Prostate gland (tissue), 2 donors: ENCODE results near the gene GRAMD1B. TPM values are rescaled to one million over a fixed set of nuclear protein-coding genes. Genes with fewer than 3 reads are reported as not detected.

Experiments
- DNase-seq: peaks from one replicate; pipeline ENCODE4 v3.0.0-alpha.2; 2019; ENCODE audit warnings: low spot score
- H3K27ac ChIP-seq, 2 donors: fragments of 200-600 bp; sonication (generic); 2 replicates each; pipeline ENCODE4 v1.5.1; 2017 to 2019
- H3K27me3 ChIP-seq: fragments of 200-600 bp; sonication (generic); replicated peaks from 2 replicates; pipeline ENCODE4 v1.5.1; 2019; ENCODE audit not compliant: insufficient read depth
- H3K36me3 ChIP-seq, 2 donors: fragments of 200-600 bp; sonication (generic); 1 replicate in 1 of 2; 2 replicates in 1 of 2; pipeline versions ENCODE4 v1.5.1 to v1.8.1; 2017 to 2019
- H3K4me1 ChIP-seq: fragments of 200-600 bp; sonication (generic); replicated peaks from 2 replicates; pipeline ENCODE4 v1.5.1; 2019
- H3K4me3 ChIP-seq, 2 donors: fragments of 200-600 bp; sonication (generic); 2 replicates each; pipeline ENCODE4 v1.5.1; 2017 to 2019
- H3K9me3 ChIP-seq: fragments of 200-600 bp; sonication (generic); 2 replicates; pipeline ENCODE4 v1.5.1; 2017
- POLR2A ChIP-seq: fragments of 450-650 bp; IDR thresholded peaks from one replicate; pipeline ENCODE4 v1.6.1; 2016; ENCODE audit warnings: antibody characterized with exemption, mild to moderate bottlenecking
- POLR2AphosphoS5 ChIP-seq: sonication (generic); formaldehyde crosslinking; IDR thresholded peaks from one replicate; pipeline ENCODE4 v1.6.1; 2017; ENCODE audit warnings: antibody characterized with exemption
- WGBS: methylation state at CpG from one replicate; pipeline ENCODE4 v1.1.5; 2018; 5-methylcytosine and 5-hydroxymethylcytosine counted together
- intact Hi-C: fragments of 100-400 bp; cut with DNase I; formaldehyde crosslinking; loops from one replicate; pipeline ENCODE4 v1.14.2; 2022
- total RNA-seq, 2 donors: library from RNA; depleted of rRNA; stranded (reverse); fragments of >200 nt; gene quantifications; one replicate each; pipeline ENCODE4 v1.1.0, GENCODE V29; 2016
- TF ChIP-seq, protein P1 (sequence below), 4 experiments: fragments of 200-600 bp in 2 of 4; fragments of 450-650 bp in 2 of 4; sonication (generic) in 2 of 4; IDR thresholded peaks; 1 replicate in 3 of 4; 2 replicates in 1 of 4; pipeline ENCODE4 v1.5.1; 2016 to 2019; ENCODE audit warnings: antibody characterized with exemption in 4 of 4, mild to moderate bottlenecking in 2 of 4, moderate library complexity in 2 of 4

The GRAMD1B gene
- total RNA-seq, 2 donors from 2014 or later: 4.5 to 27.2 TPM

DNA sequence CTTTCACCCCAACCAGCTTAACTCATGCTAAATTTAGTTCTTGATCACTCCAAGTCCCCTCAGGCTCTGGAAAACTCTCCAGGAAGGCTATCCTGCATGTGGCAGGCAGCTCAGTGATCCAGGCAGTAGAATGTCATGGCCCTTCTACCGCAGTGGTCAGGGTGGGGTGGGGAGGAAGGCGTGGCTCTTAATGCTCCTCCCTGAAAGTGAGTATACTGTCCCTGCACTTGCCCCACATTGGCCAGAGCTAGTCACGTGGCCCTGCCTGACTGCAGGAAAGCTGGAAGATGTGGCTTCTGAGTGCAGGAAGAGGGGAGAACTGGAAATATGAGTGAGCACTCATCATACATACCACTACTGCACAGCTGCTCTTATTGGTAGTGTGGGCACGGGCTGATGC is 102.1 kb downstream of the GRAMD1B start:
- TF ChIP-seq POLR2AphosphoS5 (no peak), POLR2A (no peak)
- TF ChIP-seq, protein P1, sequence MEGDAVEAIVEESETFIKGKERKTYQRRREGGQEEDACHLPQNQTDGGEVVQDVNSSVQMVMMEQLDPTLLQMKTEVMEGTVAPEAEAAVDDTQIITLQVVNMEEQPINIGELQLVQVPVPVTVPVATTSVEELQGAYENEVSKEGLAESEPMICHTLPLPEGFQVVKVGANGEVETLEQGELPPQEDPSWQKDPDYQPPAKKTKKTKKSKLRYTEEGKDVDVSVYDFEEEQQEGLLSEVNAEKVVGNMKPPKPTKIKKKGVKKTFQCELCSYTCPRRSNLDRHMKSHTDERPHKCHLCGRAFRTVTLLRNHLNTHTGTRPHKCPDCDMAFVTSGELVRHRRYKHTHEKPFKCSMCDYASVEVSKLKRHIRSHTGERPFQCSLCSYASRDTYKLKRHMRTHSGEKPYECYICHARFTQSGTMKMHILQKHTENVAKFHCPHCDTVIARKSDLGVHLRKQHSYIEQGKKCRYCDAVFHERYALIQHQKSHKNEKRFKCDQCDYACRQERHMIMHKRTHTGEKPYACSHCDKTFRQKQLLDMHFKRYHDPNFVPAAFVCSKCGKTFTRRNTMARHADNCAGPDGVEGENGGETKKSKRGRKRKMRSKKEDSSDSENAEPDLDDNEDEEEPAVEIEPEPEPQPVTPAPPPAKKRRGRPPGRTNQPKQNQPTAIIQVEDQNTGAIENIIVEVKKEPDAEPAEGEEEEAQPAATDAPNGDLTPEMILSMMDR (IDR thresholded peaks at IDR 0.05): no peak
- 86% methylated on average over 4 of the region's 4 CpGs for WGBS
- intact Hi-C loops: no loop called here
- Histone ChIP-seq H3K4me3 (no peak overlapping the region), H3K27ac (no peak overlapping the region), H3K9me3 (no peaks in the 10 kb centered on the region), H3K36me3 (no peaks in the 10 kb centered on the region), H3K27me3 (no peaks in the 10 kb centered on the region), H3K4me1 (no peaks in the 10 kb centered on the region)
- no peak for DNase-seq

DNA sequence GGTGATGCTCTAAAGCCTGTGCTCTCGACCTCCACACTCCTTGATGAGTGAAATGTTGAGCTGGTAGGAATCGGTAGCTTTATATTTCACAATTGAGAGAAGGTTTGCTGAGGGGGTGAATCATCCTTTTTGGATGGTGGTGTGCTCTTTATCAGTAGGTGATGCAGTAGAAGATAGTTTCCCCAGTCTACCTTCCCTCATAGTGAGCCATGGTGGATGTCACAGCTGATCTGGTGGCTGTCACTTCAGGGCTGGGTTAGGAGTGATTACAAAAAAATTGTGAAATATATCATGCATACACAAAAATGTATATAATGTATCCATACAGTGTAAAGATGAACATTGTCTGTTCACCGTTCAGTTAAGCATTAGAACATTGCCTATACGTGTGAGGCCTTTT is 105.3 kb downstream of the GRAMD1B start:
- Histone ChIP-seq H3K27me3 (no peaks in the 10 kb centered on the region), H3K27ac (no peak overlapping the region), H3K9me3 (no peaks in the 10 kb centered on the region), H3K4me1 (no peaks in the 10 kb centered on the region), H3K36me3 (no peaks in the 10 kb centered on the region), H3K4me3 (no peak overlapping the region)
- TF ChIP-seq, protein P1 (IDR thresholded peaks at IDR 0.05): no peak
- TF ChIP-seq POLR2AphosphoS5 (no peak), POLR2A (no peak)
- 94% methylated on average over 4 of the region's 4 CpGs for WGBS
- no peak for DNase-seq
- intact Hi-C loops: no loop called here

DNA sequence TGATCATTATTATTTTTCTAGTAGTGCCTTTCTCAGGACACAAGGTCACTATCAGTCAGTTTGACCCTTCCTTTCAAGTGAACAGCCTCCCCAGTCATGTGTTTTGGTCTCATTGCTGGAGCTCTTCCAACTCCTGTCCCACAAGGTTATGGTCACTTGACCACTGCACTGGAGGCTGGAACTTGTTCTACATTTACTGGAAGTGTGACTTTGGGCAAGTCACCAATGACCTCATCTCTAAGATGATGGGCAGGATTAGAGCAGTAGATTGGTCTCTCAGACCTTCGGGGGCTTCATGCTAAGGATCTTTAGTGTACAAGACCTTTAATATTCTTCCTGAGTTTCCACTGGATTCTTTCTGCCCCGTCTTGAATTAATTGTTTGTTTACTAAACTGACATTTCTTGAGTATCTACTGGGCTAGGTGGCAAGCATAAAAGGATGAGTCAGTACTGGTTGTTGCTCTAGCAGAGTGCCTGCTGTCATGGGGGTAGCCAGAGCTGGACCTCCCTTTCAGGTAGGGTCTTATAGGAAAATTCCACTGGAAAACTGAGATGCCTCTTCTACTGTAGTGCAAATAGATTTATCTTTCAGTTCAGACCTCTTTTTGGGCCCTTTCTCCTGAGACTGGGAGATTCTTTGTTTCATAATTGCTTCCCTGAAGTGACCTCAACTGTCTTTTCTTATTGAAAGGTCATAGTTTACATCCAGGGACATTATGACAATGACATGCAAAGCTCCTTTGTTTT is 106.8 kb downstream of the GRAMD1B start:
- Histone ChIP-seq H3K9me3 (no peaks in the 10 kb centered on the region), H3K4me1 (no peaks in the 10 kb centered on the region), H3K27me3 (no peaks in the 10 kb centered on the region), H3K36me3 (no peaks in the 10 kb centered on the region), H3K27ac (no peak overlapping the region), H3K4me3 (no peak overlapping the region)
- TF ChIP-seq POLR2A (no peak), POLR2AphosphoS5 (no peak)
- TF ChIP-seq, protein P1 (IDR thresholded peaks at IDR 0.05): no peak
- intact Hi-C loops: no loop called here
- WGBS: 59% methylated on average over 2 of the region's 2 CpGs
- no peak for DNase-seq

DNA sequence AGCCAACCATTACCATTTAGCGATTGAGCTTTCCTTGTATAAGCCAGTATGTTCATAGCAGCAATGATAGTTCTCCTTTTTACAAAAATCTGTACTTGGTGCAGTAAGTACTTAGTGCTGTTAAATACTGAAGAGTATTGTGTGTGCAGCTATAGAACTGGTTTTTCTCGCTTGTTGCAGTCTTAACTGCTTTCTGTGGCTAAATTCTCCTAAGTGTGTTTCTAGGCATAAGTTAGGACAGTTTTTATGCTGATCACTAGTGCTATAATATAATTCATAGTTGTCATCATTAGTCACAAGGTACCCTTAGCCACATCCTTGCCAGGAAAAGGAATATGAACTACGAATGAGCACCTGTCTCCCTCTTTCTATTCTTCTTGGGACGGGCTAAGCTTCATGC is 107.7 kb downstream of the GRAMD1B start:
- H3K36me3 ChIP-seq: no peaks in the 10 kb centered on the region
- TF ChIP-seq POLR2AphosphoS5: no peak
- TF ChIP-seq, protein P1 (IDR thresholded peaks at IDR 0.05): no peak
- no peak for TF ChIP-seq POLR2A
- no peaks in the 10 kb centered on the region for H3K4me1 ChIP-seq
- no peak overlapping the region for H3K4me3 ChIP-seq
- DNase-seq: no peak
- no peak overlapping the region for H3K27ac ChIP-seq
- no peaks in the 10 kb centered on the region for H3K27me3 ChIP-seq
- intact Hi-C loops: no loop called here
- 91% methylated on average over 4 of the region's 4 CpGs for WGBS
- no peaks in the 10 kb centered on the region for H3K9me3 ChIP-seq

DNA sequence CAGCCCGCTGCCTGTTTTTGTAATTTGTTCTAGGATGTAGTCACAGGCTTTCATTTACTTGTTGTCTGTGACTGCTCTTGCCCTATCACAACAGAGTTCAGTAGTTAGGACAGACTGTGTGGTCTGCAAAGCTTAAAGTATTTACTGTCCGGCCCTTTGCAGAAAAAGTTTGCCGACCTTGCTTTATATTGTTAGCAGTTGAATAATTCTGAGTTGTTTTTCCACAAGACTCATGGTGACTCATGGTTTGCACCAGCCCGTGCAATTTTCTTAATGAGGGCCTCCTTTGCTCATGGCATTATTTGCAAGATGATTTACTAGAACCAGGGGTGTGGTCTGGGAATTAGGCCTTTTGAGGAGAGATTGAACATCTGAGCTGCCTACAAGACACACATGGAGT is 113.7 kb downstream of the GRAMD1B start:
- intact Hi-C loops: no loop called here
- no peaks in the 10 kb centered on the region for H3K36me3 ChIP-seq
- DNase-seq: no peak

More for the DNA sequence above, 113.7 kb downstream of the GRAMD1B start:
- H3K4me1 ChIP-seq: no peaks in the 10 kb centered on the region
- H3K4me3 ChIP-seq: no peak overlapping the region
- H3K27me3 ChIP-seq: no peaks in the 10 kb centered on the region
- no peaks in the 10 kb centered on the region for H3K9me3 ChIP-seq
- TF ChIP-seq, protein P1 (IDR thresholded peaks at IDR 0.05): no peak
- TF ChIP-seq POLR2AphosphoS5 (no peak), POLR2A (no peak)
- H3K27ac ChIP-seq: no peak overlapping the region
- WGBS: 78% methylated on average over 4 of the region's 4 CpGs
